T-helper 2 cell treated with Interferon-gamma antibody and Interleukin-4, amounts not matched to agents 5 μg/mL and 100 μg/mL, for 36 hours (primary cell): ENCODE data around the gene UBR3.

Experiments
- DNase-seq: peaks from one replicate; pipeline ENCODE4 v3.0.0; 2021; ENCODE audit warnings: low spot score
- H3K27ac Mint-ChIP-seq: one replicate; pipeline ENCODE4 v1.8.0; 2021; ENCODE audit warnings: mild to moderate bottlenecking, mixed read lengths
- H3K27me3 Mint-ChIP-seq: one replicate; pipeline ENCODE4 v1.8.0; 2021; ENCODE audit warnings: low read depth, mixed read lengths
- H3K36me3 Mint-ChIP-seq: one replicate; pipeline ENCODE4 v1.8.0; 2021; ENCODE audit warnings: low read depth, mixed read lengths
- H3K4me1 Mint-ChIP-seq: one replicate; pipeline ENCODE4 v1.8.0; 2021; ENCODE audit warnings: low read depth, mixed read lengths
- H3K4me3 Mint-ChIP-seq: one replicate; pipeline ENCODE4 v1.8.0; 2022; ENCODE audit warnings: mild to moderate bottlenecking, moderate library complexity, mixed read lengths
- H3K9me3 Mint-ChIP-seq: one replicate; pipeline ENCODE4 v1.8.0; 2021; ENCODE audit warnings: mixed read lengths

The UBR3 gene

DNA sequence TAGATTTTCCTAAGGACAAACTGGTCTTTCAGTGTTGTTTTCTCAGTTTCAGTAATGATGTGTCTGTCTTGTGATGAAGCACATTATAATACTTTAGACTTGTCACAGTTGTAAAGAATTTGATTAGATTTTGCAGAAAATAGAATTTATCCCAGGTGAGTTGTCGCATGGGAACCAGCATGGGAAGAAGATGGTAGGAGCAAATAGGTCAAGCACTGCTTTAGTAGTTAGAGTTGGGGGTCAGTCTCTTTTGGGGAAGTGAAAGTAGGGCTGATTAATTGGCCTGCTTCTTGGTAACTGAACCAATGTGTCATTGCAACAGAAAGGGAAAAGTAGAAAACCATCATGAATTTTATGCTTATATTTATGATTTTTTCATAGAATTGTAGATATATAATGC, 197.5 kb downstream of the UBR3 start:
- no peak overlapping the region for H3K4me3 Mint-ChIP-seq
- H3K36me3 Mint-ChIP-seq: no peaks in the 10 kb centered on the region
- H3K27ac Mint-ChIP-seq: no peak overlapping the region
- no peaks in the 10 kb centered on the region for H3K27me3 Mint-ChIP-seq
- H3K9me3 Mint-ChIP-seq: no peaks in the 10 kb centered on the region
- H3K4me1 Mint-ChIP-seq: no peaks in the 10 kb centered on the region
- DNase-seq: no peak

DNA sequence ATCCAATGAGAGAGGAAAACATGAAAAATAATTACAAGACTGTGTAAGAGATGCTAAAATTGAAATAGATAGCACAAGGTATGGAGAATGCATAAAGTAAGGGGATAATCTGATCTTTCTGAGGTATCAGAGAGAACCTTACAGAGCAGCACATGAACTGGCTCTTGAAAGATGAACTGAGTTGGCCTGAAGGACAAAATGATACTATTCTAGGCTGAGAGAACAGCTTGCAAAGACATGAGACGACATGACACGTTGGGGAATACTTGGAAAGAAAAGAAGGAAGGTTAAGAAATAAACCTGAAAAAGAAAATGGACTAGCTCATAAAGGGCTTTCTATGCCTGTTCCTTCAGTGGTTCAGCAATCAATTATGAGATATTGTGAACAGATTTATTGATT, 198.0 kb downstream of the UBR3 start:
- H3K36me3 Mint-ChIP-seq: no peaks in the 10 kb centered on the region
- DNase-seq: no peak
- H3K4me3 Mint-ChIP-seq: no peak overlapping the region
- no peaks in the 10 kb centered on the region for H3K4me1 Mint-ChIP-seq
- H3K27ac Mint-ChIP-seq: no peak overlapping the region
- H3K27me3 Mint-ChIP-seq: no peaks in the 10 kb centered on the region
- no peaks in the 10 kb centered on the region for H3K9me3 Mint-ChIP-seq

DNA sequence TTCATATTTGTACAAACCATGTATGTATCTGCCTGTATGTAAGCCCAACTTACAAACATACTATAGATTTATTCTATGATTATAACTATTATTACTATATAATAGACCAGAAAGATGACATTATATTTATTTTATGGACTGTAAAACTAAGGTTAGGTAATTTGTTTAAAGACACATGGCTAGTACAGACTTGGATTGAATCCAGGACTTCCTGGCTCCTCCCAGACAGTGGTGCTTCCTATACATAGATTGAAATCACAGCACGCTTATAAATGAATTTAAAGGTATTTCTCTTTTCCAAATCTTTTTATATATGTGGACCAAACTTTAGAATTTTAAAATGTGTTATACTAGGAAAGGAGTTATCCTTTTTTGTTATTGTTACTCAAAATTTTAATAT, 199.1 kb downstream of the UBR3 start:
- DNase-seq: no peak
- Mint-ChIP-seq H3K4me3 (no peak overlapping the region), H3K9me3 (no peaks in the 10 kb centered on the region), H3K36me3 (peaks cover 2% of the 10 kb centered on the region), H3K27me3 (no peaks in the 10 kb centered on the region), H3K4me1 (no peaks in the 10 kb centered on the region), H3K27ac (no peak overlapping the region)

DNA sequence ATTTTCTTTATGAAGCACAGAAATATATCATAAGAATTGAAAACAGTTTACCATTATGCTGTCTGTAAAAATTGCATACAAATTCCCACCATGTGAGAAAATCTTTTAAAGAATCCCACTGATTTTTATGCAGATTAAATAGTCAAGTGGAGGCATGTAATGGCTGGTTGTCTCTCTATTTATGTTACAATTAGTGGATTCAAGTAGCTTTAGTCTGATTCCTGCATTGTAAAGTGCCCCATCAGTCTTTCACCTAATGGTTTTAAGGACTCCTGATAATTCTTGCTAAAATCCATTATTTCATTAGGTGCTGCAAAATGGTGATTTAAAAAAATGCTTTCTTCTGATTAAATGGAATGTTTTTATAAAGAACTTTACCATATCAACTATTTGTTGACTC, 202.3 kb downstream of the UBR3 start:
- Mint-ChIP-seq H3K4me3 (no peak overlapping the region), H3K27me3 (no peaks in the 10 kb centered on the region), H3K4me1 (no peaks in the 10 kb centered on the region), H3K9me3 (no peaks in the 10 kb centered on the region), H3K27ac (no peak overlapping the region), H3K36me3 (peaks cover 2% of the 10 kb centered on the region)
- no peak for DNase-seq

DNA sequence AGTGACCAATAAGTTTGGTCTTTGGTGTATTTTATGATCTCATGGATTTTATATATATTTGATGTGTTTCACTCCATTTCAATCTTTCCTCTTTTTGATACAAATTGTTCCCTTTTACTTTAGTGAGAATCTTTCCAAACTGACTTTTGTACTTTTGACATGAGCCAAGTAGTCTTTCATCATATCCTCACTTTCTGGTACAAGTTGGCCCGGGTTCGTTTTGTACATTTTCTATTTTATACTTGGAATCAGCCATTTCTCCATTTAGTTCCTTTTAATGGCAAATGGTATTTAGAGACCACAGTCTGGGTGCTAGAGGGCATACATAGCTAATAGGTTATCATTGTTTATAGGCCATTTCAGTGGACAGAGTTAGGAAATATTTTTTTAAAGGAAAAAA, 202.8 kb downstream of the UBR3 start:
- peaks cover 2% of the 10 kb centered on the region for H3K36me3 Mint-ChIP-seq
- H3K9me3 Mint-ChIP-seq: no peaks in the 10 kb centered on the region
- H3K27me3 Mint-ChIP-seq: no peaks in the 10 kb centered on the region
- no peak for DNase-seq
- H3K27ac Mint-ChIP-seq: no peak overlapping the region
- H3K4me1 Mint-ChIP-seq: no peaks in the 10 kb centered on the region
- no peak overlapping the region for H3K4me3 Mint-ChIP-seq

DNA sequence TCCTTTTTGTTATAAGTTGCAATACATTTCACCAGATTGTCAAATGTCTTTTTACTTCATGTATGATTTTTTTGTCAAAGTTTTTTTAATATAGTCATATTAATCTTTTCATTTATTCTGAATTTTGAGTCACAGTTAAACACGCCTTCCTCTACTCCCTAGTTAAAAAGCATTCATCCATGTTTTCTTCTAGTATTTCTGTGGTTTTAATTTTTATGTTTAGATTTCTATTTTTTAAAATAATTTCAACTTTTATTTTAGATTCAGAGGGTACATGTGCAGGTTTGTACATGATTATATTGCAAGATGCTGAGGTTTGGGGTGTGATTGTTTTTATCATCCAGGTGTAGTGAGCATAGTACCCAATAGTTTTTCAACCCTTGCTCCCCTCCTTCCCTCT, 204.0 kb downstream of the UBR3 start:
- no peak overlapping the region for H3K27ac Mint-ChIP-seq
- no peaks in the 10 kb centered on the region for H3K4me1 Mint-ChIP-seq
- no peak for DNase-seq
- peaks cover 3% of the 10 kb centered on the region for H3K36me3 Mint-ChIP-seq
- H3K4me3 Mint-ChIP-seq: no peak overlapping the region
- no peaks in the 10 kb centered on the region for H3K9me3 Mint-ChIP-seq
- H3K27me3 Mint-ChIP-seq: no peaks in the 10 kb centered on the region

DNA sequence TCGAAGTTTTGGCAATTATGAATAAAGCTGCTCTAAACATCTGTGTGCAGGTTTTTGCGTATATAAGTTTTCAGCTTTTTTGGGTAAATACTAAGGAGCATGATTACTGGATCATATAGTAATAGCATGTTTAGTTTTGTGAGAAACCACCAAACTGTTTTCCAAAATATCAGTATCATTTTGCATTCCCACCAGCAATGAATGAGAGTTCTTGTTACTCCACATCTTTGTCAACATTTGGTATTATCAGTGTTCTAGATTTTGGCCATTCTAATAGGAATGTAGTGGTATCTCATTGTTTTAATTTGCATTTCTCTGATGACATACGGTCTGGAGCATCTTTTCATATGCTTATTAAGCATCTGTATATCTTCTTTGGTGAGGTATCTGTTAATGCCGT, 207.3 kb downstream of the UBR3 start:
- no peak for DNase-seq
- H3K27ac Mint-ChIP-seq: no peak overlapping the region
- H3K4me3 Mint-ChIP-seq: no peak overlapping the region
- no peaks in the 10 kb centered on the region for H3K4me1 Mint-ChIP-seq
- H3K36me3 Mint-ChIP-seq: peaks cover 3% of the 10 kb centered on the region
- no peaks in the 10 kb centered on the region for H3K9me3 Mint-ChIP-seq
- H3K27me3 Mint-ChIP-seq: no peaks in the 10 kb centered on the region

DNA sequence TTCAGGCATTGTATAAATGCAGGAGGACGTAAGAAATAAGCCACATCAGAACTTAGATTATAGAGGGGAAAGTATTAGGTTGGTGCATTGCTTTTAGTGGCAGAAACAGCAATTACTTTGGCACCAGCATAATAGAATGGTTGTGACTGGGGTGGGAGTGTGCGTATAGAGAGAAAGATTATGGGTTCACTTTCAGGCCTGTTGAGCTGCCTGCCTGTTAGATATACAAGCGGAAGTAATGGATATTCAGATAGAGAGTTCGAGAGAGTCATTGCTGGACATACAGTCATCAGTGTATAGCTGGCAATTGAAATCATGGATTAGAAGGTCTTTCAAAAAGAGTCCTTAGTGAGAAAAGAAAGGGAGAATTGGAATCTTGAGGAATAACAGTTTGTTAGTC, 211.5 kb downstream of the UBR3 start:
- peaks cover 1% of the 10 kb centered on the region for H3K36me3 Mint-ChIP-seq
- no peak for DNase-seq
- no peaks in the 10 kb centered on the region for H3K4me1 Mint-ChIP-seq
- H3K27me3 Mint-ChIP-seq: no peaks in the 10 kb centered on the region
- H3K9me3 Mint-ChIP-seq: no peaks in the 10 kb centered on the region
- no peak overlapping the region for H3K4me3 Mint-ChIP-seq
- no peak overlapping the region for H3K27ac Mint-ChIP-seq

DNA sequence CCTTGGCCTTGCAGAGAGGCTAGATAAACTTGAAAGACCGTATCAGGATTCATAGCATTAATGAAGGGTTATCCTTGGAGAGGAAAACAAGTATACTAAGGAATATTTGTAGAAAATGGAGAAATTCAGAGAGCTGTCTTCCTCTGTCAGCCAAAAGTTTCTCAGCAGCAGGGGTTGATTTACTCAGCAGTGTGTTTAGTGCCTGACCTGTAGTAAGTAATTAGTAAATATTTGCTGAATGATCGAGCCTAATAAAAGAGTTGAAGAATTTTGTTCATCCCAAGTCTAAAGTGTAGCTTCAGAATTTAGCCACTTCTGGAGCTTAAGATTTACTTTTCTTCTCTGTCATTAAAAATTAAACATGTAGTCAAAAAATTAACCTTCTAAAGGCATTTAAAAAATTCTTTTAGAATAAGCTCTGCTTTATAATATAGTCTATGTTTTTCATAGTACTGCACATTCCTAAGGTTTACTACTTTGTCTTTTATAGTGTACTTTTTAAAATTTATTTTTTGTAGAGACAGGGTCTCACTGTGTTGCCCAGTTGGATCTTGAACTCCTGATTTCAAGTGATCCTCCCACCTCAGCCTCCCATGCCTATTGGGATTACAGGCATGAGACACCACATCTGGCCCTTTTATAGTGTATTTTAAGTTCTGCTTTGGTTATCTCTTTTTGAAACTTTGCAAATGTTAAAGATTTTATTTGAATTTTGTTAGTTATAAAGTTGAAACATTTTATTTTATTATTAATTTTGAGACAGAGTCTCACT, 212.3 kb downstream of the UBR3 start:
- H3K27me3 Mint-ChIP-seq: no peaks in the 10 kb centered on the region

DNA sequence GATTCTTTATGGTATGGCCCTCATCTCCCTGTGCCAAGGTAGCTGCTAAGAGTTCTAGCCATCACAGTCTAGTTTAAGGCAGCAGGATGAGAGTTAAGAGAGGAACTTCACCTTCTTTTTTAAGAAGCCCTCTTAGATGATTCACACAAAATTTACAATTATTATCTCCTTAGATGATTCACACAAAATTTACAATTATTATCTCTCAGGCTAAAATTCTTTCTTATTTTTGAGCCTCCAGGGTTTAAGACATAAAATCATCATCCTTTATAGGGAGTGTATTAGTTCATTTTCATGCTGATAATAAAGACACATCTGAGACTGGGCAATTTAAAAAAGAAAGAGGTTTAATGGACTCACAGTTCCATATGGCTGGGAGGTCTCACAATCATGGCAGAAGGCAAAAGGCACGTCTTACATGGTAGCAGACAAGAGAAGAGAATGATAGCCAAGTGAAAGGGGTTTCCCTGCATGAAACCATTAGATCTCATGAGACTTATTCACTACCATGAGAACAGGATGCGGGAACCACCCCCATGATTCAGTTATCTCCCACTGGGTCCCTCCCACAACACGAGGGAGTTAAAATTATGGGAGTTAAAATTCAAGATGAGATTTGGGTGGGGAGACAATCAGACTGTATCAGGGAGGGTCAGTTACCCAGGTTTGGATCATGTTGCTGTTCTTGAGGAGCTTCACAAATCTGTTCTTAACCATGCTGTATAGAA, 217.7 kb downstream of the UBR3 start:
- no peaks in the 10 kb centered on the region for H3K4me1 Mint-ChIP-seq
- no peak overlapping the region for H3K27ac Mint-ChIP-seq
- H3K27me3 Mint-ChIP-seq: no peaks in the 10 kb centered on the region
- H3K4me3 Mint-ChIP-seq: no peak overlapping the region
- DNase-seq: no peak
- no peaks in the 10 kb centered on the region for H3K36me3 Mint-ChIP-seq
- no peaks in the 10 kb centered on the region for H3K9me3 Mint-ChIP-seq

More for the DNA sequence above, 212.3 kb downstream of the UBR3 start:
- Mint-ChIP-seq H3K27ac (no peak overlapping the region), H3K9me3 (no peaks in the 10 kb centered on the region), H3K4me1 (no peaks in the 10 kb centered on the region), H3K4me3 (no peak overlapping the region), H3K36me3 (peaks cover 1% of the 10 kb centered on the region)
- DNase-seq: no peak

DNA sequence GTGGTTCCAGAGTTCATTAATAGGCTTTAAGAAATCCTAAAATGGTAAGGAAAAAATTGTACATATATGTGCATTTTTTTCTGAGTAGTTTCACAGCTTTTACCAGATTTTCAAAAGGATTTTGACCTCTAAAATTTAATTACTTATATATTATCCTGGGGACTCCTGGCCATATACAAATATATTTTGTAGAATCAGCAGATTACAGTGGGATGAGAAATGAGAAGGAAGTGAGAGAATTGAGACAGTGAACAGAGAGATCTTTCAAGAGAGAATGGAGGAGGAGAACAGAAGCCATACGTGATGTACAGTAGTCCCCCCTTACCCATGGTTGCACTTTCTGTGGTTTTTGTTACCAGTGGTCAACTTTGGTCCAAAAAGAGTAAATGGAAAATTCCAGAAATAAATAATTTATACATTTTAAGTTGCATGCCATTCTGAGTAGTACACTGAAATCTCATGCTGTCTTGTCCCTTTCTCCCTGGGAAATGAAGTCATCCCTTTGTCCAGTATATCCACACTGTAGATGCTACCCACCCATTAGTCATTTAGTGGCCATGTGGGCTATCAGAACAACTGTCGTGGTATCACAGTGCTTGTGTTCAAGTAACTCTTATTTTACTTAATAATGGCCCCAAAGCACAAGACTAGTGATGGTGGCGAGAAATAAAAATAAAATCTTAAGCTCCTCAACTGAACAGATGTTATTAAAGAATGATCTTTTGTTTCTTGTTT, 220.2 kb downstream of the UBR3 start:
- DNase-seq: no peak
- Mint-ChIP-seq H3K4me3 (no peak overlapping the region), H3K4me1 (peaks cover 3% of the 10 kb centered on the region), H3K36me3 (peaks cover 2% of the 10 kb centered on the region), H3K27ac (no peak overlapping the region), H3K9me3 (no peaks in the 10 kb centered on the region), H3K27me3 (no peaks in the 10 kb centered on the region)

DNA sequence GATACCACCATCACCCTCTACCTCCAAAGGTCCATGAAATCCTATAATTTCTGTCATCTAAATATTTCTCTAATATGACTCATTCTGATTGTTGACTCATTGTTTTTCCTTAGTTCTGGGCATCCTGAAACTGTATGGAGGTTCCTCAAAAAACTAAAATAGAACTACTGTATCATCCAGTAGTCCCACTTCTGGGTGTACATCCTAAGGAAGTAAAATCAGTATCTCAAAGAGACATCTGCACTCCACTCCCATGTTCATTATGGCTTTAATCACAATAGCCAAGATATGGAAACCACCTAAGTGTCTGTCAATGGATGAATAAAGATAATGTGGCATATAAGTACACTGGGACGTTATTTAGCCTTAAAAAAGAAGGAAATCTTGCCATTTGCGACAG, 224.9 kb downstream of the UBR3 start:
- Mint-ChIP-seq H3K27ac (no peak overlapping the region), H3K27me3 (no peaks in the 10 kb centered on the region), H3K36me3 (peaks cover 2% of the 10 kb centered on the region), H3K9me3 (no peaks in the 10 kb centered on the region), H3K4me1 (peaks cover 4% of the 10 kb centered on the region), H3K4me3 (no peak overlapping the region)
- DNase-seq: no peak

DNA sequence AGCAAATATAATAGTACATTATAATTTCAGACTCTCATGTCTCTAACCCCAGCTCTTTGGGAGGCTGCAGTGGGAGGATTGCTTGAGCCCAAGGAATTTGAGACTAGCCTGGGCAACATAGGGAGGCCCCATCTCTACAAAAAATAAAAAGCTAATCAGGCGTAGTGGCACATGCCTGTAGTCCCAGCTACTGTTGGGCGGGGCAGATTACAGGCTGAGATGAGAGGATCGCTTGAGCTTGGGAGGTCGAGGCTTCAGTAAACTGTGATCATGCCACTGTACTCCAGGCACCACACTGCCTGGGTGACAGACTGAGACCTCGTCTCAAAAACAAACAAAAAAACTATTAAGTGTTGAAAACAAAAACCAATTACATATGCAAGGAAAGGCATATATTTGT, 227.7 kb downstream of the UBR3 start:
- peaks cover 2% of the 10 kb centered on the region for H3K36me3 Mint-ChIP-seq
- DNase-seq: no peak
- no peaks in the 10 kb centered on the region for H3K27me3 Mint-ChIP-seq
- no peak overlapping the region for H3K27ac Mint-ChIP-seq
- H3K9me3 Mint-ChIP-seq: no peaks in the 10 kb centered on the region
- H3K4me1 Mint-ChIP-seq: peaks cover 4% of the 10 kb centered on the region
- no peak overlapping the region for H3K4me3 Mint-ChIP-seq

DNA sequence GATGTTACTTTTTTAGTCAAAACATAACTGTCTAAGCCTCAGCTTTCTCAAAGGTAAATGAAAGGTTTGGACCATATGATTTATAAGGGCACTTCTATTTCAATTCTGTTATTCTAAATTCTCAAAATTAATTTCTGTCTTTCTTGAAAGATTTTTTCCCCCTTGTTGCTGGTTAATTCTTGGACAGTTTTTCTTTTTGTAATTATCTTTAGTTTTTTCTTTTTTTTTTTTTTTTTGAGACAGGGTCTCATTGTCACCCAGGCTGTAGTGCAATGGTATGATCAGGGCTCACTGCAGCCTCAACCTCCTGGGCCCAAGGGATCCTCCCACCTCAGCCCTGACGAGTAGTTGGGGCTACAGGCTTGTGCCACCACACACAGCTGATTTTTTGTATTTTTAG, 229.6 kb downstream of the UBR3 start:
- Mint-ChIP-seq H3K4me3 (no peak overlapping the region), H3K27ac (no peak overlapping the region), H3K27me3 (no peaks in the 10 kb centered on the region), H3K36me3 (peaks cover 4% of the 10 kb centered on the region), H3K4me1 (peaks cover 4% of the 10 kb centered on the region), H3K9me3 (no peaks in the 10 kb centered on the region)
- no peak for DNase-seq
